HG03175 (cell line): ENCODE data around the gene RBMS3.
"Not testable (repeated sequence)": the region's sequence is repeated elsewhere in the genome, so short reads cannot be mapped to it uniquely, and the experiment has no call there.

Source experiments
- ATAC-seq: cut with Tn5 transposase; IDR thresholded peaks from one replicate; pipeline ENCODE4 v1.9.1; 2021; ENCODE audit warnings: mild to moderate bottlenecking, moderate library complexity; ENCODE audit not compliant: unreplicated experiment

Gene RBMS3

DNA sequence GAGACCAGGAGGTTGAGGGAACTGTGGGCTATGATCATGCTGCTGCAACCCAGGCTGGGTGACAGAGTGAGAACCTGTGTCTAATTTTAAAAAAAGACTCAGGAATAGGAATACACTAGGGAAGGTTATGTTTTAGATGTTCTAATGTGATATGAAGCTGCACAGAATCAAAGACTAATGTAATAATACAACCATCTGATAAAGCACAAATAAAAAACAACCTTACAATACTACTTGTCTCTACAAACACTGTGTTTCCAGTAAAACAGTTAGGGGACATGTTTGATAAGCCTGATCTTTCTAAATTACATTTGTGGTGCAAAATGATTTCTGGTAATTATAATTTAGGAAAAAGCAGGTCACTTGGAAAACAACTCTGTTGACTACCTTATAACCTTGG is 56.7 kb downstream of the RBMS3 start:
- ATAC-seq = no peak

DNA sequence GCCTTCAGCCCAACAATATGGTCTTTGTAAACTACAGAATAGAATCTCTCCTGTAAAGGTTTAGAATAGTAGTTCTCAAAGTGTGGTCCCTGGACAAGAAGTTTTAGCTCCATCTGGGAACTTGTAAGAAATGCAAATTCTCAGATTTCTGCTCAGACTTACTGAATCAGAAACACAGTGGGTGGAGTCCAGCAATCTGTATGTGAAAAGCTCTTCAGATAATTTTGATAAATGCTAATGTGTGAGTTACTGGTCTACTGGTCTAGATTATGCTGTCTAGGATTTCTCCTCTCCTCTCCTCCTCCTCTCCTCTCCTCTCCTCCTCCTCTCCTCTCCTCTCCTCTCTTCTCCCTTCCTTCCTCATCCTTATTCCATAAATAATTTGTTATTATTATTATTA is 57.5 kb downstream of the RBMS3 start:
- no peak for ATAC-seq

DNA sequence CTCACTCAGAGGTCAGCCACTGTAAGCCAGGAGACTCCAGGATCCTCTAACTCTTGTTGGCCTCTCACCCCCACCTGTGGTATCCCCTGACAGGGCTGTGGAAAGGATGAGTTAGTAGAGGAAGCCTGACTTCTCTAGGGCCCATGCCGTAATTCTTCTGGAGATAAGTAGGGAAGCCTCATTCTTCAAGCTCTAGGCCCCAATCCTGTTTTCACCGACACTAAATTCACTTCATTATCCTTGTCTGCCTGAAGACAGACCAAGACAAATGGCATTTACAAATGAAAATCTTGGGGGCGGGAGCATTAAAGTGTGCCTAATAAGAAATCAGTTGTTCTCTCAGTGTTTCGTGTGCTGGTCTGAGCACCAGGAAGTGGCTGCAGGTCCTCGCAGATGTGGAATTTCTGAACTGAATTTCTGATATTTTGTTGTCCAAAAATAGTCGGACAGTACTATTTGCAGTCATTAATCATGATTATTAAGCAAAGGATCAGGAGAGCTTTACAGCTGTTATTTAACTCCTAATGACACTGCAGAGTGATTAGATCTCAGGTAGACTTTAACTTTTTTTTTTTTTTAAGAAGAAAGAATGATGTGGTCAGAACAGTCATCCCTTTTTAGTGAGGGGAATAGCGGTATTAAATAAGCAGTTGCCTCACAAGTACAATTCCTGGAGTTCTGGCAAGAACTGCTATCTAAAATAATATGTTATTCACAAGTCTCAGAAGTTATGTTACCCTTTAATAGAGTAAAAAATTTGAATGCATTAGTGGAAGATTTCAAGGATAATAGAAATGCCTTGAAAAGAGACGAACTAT is 58.4 kb downstream of the RBMS3 start:
- no peak for ATAC-seq

DNA sequence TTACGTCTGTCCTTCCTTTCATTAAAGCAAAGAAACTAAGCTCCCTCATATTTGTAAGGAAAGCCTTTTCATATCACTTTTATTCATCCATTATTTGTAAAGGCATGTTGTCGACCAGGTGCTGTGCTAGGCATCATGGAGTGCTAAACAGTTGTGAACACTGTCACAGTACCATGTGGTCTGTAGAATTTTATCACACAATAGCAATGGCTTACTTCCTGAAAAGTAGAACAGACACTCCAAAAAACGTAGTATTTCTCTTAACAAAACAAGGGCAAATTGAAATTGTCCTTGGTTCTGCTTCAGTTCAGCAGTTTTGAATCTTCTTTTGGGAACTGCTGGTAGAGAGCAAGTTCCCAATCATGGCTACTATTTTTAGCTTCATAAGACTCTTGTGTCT is 63.3 kb downstream of the RBMS3 start:
- no peak for ATAC-seq

DNA sequence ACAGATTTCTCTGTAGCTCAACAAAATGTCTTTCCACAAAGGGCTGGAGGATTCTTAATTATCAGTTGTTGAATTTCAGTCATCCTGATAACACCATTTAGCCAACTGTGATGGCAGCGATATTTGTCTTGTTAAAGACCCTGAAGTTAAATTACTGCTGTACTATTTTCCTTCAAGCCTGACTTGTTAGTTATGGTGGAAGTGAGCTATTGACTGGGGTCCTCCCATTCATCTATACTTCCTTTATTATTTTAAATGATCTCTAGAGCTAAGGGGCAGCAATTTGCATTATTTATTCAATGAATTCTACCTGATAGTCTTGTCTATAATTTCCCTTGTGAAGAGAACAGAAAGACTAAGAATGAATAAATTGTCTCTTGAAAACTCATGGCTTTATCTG is 64.1 kb downstream of the RBMS3 start:
- ATAC-seq = no peak

DNA sequence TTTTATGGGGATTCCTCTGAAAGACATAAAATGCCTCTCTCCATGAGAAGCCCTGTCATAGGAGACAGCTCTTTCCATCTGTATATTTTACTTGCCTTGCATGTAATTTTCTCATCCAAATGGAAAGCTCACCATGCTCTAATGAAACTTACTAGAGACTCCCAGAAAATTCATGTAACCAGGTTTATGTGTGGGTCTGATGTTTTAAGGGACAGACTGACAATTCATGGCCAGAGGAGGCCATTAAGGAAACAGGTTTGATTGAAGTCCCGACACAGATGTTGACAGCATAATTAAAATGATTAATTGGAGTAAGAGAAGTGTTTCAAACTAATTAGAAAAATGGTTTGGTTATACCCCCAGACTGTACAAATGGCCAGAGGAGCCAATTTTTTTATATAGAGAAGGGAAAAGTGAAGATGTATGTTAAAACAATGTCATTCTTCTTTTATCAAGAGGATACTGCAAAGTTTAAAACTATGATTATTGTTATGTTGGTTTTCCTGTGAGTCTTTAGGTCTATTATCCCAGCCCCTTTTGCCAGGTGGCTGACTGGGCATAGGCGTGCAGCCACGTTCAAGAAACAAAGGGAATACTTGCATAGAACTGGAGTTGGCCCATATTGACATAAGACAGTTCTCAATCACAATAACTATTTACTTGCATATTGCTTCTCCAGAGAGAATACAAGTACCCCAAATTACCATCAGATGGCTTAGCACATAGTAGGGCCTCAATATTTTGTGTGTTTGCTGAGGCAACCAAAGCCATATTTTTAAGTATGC is 64.8 kb downstream of the RBMS3 start:
- no peak for ATAC-seq

DNA sequence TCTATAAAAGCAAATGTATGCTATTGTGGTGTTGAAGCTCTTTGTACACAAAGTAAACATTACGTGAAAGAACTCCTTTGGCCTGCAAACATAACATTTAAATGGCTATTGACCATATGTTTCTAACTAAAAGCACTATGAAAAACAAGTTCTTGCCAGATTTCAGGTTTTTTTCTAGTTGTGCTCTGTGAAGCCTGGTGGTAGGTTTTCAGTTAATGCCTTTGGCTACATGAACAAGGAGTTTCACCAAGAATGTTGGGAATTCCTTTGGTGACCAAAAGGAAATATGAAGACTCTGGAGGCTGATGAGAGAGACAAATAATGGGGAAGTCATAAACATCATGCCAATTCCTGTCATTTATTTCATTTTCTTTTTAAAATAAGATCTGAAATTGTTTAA is 66.0 kb downstream of the RBMS3 start:
- no peak for ATAC-seq

DNA sequence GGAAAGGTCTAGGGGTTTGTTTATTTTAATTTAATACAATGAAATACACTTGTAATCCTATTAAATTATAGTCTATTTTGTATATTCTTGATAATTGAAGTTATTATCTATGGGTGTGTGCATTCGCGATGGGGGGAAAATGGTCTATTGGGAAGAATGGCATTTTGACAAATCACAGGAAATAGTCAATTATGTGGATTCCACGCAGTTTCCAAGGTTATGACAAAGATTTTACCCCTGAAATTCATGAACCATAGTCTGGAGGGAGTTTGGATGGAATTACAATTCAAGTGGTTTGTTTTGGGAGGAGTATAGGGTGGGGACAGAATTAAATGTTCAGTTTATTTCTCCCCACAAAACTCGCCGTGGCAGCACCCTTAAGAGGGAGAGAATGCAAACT is 66.5 kb downstream of the RBMS3 start:
- no peak for ATAC-seq

DNA sequence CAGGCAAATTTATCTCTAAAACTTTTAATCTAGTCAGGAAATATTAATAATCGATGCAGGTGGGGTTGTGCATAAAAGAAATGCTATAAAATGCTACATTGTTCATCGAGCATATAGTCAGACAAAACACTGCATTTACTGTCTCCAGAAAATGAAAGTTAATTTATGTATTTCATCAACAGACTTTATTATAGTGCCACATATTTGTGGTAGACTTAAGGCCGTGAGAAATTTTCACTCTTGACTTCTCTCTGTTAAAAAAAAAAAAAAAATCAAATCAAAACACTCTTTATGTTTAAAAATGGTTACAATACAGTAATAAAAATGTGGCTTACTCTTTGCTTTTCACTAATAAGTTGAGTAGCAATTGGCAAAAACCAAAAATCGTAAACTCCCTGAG is 67.4 kb downstream of the RBMS3 start:
- no peak for ATAC-seq

DNA sequence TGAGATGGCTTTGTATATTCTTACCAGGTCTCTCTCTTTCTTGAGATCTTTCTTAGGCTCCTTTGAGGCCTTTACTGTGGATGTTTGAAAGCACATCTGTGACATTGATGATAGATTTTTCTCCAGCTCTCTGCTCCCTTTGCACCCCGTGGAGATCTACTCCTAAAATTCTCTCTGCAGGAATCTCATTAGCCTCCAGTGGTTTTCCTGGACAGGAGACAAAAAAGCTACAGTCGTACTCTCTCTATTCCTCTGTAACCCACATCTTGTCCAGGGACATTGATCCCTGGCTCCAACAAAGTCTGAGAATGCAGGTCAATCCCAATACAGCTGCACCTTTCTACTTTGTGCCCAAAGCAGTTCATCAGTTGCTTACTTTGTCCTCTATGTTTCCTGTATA is 68.2 kb downstream of the RBMS3 start:
- no peak for ATAC-seq

DNA sequence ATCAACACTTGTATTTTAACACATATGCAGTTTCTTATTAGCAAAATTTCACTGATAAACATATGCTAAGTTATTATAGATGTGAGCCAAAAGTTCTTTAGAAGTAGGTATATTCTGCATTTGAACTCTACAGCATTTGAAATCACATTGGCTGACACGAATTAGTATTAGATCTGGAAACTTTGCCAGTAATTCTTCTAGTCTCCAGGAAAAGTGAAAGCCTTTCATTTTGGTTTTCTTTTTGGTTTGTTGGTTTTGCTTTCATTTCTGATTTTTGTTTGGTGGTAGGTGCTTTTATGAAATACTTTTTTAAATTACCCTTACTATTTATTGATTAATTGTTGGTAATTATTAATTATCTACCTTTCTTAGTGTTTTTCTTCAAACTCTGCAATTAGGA is 72.9 kb downstream of the RBMS3 start:
- no peak for ATAC-seq

DNA sequence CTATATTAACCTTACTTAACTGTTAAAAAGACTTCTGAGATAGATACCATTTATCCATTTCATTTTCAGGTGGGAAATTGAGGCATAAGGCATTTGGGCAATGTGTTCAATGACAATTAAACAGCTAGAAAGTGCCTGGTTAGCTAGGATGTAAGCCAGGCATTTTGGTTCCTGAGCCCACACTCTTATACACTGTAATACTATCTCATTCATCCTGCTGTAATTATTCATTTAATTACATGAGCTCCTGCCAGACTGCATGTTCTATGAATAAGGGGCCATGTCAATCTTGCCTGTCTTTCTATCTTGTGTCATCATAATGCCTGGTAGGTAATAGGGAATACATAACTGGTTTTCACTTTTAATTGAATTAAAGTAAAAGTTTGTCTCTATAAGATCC is 74.0 kb downstream of the RBMS3 start:
- no peak for ATAC-seq

DNA sequence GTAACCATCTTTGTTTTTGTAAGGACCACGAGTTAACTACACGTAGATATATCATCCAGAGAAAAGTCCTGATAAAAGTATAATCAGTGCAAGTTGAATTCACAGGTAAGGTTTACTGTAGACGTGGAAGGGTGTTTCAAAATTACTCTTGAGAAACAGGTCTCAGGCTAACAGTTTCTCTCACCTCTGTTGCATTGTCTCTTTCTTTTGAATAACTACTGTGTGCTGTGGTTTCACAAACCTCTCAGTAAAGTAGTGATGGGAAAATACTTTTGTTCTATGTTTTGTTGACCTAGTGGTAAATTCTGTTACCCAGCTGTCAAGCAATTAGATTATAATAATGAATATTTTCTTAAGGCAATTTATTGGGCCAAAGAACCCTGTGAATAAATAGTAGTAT is 75.2 kb downstream of the RBMS3 start:
- no peak for ATAC-seq

DNA sequence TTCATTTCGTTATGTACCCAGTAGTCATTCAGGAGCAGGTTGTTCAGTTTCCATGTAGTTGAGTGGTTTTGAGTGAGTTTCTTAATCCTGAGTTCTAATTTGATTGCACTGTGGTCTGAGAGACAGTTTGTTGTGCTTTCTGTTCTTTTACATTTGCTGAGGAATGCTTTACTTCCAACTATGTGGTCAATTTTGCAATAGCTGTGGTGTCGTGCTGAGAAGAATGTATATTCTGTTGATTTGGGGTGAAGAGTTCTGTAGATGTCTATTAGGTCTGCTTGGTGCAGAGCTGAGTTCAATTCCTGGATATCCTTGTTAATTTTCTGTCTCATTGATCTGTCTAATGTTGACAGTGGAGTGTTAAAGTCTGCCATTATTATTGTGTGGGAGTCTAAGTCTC is 79.4 kb downstream of the RBMS3 start:
- not testable (repeated sequence) for ATAC-seq

DNA sequence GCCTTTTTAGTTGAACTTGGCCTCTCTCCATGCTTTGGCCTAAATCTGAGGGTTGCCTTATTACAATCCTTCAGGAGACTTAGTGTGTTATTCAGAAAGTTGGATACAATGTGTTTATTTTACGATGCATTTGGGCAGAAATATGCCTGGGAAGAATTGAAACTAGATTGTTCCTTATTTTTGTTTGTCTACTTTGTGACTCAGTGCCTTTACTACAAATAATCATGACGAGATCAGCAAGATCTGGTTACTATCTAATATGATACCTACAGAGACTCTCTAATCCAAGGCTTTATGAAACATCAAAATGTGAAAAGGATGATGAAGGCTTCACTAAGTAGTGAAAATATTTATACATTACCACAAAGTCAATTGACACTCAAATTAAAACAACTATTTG is 82.2 kb downstream of the RBMS3 start:
- no peak for ATAC-seq

DNA sequence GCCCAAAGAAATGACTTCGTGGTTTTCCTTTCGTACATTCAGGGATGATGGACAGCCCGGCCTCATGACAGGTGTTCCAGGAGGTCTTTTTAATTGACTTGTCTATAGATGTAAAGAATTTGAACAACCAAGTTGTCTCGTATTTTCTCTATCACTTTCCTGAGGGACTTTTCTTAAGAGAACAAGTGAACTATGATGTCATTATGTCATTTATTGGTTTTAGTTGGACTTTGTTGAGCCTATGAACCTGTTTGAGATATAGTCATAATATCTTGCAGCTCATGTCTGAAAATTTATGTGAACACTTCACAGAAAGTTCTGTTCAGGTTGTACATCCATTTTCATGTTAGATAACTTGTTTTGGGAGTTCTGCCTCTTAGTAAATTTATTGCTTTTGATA is 89.2 kb downstream of the RBMS3 start:
- ATAC-seq = no peak

DNA sequence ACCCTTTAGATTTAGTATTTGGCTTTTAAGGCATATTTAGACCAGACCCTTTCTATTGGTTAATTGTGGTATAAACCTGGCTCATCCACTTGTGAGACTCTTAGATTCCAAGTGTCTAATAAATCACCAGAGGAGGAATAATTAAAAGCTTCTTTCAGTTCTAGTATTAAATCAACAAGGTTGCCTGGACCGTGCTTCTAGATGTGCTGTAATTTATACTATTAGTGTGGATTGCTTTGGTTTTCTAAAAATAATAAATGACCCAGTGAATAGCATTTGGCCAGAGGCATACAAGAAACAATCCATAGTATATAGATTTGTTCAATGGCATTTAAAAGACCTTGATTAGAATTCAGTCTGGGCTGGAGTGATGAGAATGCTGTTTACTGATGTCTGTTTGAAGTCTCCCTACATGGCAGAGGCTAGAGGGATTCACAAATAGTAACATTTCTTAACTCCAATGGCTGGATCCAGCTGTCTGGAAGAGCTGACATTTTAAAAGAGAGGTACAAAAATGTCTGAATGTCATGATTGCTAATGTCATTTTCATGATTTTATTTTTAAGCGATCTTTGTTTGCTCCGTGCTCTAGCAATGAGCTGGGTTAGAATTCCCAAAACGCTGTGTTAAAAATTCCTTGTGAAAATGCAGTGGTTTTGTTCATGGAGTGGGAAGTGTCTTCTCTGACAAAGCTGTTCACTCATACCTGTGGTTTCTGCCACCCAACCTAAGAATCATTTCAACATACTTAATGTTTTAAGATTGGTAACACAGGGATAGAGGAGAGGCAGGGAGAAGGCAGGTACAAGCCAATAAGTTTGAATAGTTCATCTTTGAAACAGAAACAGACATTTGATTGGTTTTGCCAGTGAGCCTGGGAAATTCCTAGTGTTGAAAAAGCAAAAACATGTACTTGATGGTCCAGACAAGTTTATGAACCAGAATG is 89.9 kb downstream of the RBMS3 start:
- no peak for ATAC-seq

DNA sequence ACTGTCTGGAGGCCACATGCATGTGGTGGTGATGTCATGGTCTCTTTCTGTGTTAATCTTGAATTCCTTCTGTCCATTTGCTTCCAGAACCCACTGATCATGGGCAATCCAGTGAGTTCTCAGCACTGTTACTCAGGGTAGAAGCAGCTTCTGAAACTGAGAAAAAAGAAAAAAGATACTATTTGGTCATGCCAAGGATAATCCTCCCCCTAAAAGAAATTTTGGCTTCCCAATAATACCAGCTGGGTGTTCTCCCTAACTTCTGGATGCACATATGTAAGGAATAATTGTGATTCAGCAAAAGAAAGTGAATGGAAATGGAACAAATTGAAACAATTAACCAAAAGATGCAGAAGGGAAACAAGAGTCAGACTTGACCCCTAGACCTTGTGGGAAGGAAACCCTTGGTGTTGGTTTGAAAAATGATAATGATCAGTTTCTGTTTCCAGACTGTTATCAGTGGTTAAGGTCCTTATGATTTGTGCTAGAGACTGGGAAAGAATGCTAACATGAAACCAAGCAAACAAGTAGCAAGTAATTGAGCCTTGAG is 92.3 kb downstream of the RBMS3 start:
- no peak for ATAC-seq

DNA sequence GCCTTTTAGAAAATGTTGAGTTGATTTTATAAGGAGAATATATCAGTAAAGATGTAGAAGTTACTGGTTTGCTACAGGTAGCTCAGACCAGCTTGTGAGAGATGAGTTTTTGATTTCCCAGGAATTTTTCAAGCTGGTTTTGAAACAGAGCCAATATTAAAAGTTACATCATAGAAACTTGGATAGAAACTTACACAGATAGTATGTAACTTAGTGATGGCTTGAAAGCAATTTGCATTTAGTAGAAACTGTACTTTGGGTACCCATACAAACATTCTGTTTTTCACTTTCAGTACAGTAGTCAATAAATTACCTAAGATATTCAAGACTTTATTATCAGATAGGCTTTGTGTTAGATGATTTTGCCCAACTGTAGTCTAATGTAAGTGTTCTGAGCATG is 93.4 kb downstream of the RBMS3 start:
- no peak for ATAC-seq

DNA sequence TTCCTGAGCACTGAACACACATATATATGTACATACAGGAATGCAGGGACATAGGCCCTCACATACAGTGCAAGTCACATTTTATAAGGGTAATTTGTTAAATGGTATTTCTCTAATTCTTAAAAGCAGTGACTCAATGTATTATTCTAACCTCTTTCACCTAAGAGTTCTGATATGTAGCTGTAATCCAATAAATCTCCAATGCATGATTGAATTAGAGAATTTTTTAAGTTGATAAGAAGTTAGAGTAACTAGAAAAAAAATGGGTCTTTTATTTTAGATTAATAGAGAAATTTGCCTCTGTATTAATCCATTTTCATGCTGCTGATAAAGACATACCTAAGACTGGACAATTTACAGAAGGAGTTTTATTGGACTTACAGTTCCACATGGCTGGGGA is 98.2 kb downstream of the RBMS3 start:
- ATAC-seq = no peak

DNA sequence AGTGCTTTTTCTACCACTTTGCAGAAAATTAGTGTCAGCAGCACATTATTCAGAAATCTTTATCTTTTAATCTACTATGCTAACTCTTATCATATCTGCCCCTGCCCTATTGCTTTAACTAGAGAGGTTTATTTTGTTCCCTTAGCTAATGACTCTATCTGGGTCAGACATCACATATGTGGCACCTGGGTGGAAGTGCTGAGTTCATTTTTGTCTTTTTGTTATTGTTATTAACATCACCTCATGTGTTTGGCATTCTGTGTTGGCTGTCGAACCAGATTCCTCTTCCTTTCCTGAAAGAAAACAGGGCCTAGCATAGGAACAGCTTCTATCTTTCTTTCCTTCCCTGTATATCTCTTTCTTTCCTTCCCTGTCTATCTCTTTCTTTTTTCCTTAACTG is 100.7 kb downstream of the RBMS3 start:
- no peak for ATAC-seq
